Measurements from ENCODE around the gene EOLA1.
"Not testable (repeated sequence)": the region's sequence is repeated elsewhere in the genome, so short reads cannot be mapped to it uniquely, and the experiment has no call there.

EOLA1 gene

DNA sequence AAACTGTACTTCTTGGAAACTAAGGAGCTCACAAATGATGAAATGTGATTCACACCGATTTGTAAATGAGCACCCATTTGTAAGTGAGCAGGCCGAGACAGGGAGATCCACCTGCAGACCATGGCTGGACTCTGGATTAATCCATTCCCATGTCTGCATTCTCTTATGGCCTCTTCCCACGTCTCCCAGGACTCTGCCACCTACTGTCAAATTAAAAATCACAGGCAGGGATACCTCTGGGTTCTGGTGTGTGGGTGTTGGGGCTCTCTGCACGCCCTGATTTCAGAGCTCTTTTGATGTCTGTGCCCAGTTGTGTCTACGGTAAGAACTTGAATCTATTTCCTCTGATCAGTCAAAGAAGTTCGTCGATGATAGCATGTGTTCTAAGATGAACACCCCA lies 50.2 kb downstream of the EOLA1 start:
- not testable (repeated sequence) for H3K4me1 ChIP-seq (ENCODE audit: control insufficient read depth in 5 of 5, insufficient read depth in 5 of 5, low read length in 5 of 5); H3K9me3 ChIP-seq (ENCODE audit: control insufficient read depth in 5 of 5, low read length in 5 of 5); H3K27ac ChIP-seq (ENCODE audit: low read depth, low read length); H3K4me3 ChIP-seq (ENCODE audit: low read depth in 1 of 5, low read length in 5 of 5); H3K36me3 ChIP-seq (ENCODE audit: control insufficient read depth in 5 of 5, insufficient read depth in 5 of 5, low read length in 5 of 5); H3K27me3 ChIP-seq (ENCODE audit: control insufficient read depth in 5 of 5, insufficient read depth in 4 of 5, low read length in 5 of 5); H3K9ac ChIP-seq (ENCODE audit: low read length in 5 of 5)

DNA sequence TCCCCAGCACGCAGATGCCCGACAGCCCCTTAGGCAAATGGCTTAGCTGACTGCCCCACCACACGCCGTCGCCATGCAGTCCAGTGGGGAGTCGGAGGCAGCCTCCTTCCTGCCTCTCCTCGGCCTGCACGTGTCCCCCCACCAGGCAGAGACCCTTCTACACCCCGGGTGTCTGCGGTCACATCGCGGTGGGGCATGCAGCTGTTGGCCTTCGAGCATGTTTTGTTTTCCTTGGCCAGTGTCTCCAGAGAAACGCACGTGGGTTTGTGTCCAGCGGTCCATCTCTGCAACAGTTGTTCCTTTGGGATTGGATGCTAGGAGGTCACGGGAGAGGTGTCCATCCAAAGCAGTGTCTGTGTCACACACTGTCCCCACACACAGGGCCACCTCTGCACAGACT lies 54.4 kb downstream of the EOLA1 start, which contains the start of gene HSFX2:
TSS of gene HSFX2 (minus strand) at position 101 of the 400 bp plus-strand sequence. CDS start 614 bp downstream, outside the sequence.
- not testable (repeated sequence) for H3K27me3 ChIP-seq (ENCODE audit: control insufficient read depth in 5 of 5, insufficient read depth in 4 of 5, low read length in 5 of 5); H3K9me3 ChIP-seq (ENCODE audit: control insufficient read depth in 5 of 5, low read length in 5 of 5); H3K4me3 ChIP-seq (ENCODE audit: low read depth in 1 of 5, low read length in 5 of 5); H3K9ac ChIP-seq (ENCODE audit: low read length in 5 of 5); H3K36me3 ChIP-seq (ENCODE audit: control insufficient read depth in 5 of 5, insufficient read depth in 5 of 5, low read length in 5 of 5); H3K4me1 ChIP-seq (ENCODE audit: control insufficient read depth in 5 of 5, insufficient read depth in 5 of 5, low read length in 5 of 5); H3K27ac ChIP-seq (ENCODE audit: low read depth, low read length)

DNA sequence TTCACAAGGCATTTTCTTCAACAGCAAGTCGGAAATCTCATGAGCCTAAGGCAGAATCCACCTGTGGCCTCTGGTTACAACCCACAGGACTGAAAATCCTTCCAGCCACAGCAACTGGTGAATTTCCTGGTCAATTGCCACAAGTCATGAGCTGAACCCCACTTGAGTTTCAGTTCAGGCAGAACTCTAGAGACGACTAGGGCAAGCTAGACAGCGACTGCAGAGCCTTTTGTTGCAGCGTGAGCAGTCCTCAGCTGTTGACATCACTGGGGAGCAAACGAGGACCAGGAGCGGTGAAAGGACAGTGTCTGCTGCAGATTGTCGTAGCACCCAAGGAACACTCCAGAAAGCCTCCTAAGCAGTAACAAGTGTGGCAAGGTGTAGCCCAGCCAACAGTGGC lies 55.1 kb downstream of the EOLA1 start:
- not testable (repeated sequence) for H3K9me3 ChIP-seq (ENCODE audit: control insufficient read depth in 5 of 5, low read length in 5 of 5)

More for the DNA sequence above, 55.1 kb downstream of the EOLA1 start:
- H3K27ac ChIP-seq (ENCODE audit: low read depth, low read length); H3K36me3 ChIP-seq (ENCODE audit: control insufficient read depth in 5 of 5, insufficient read depth in 5 of 5, low read length in 5 of 5); H3K4me1 ChIP-seq (ENCODE audit: control insufficient read depth in 5 of 5, insufficient read depth in 5 of 5, low read length in 5 of 5); H3K9ac ChIP-seq (ENCODE audit: low read length in 5 of 5); H3K4me3 ChIP-seq (ENCODE audit: low read depth in 1 of 5, low read length in 5 of 5); H3K27me3 ChIP-seq (ENCODE audit: control insufficient read depth in 5 of 5, insufficient read depth in 4 of 5, low read length in 5 of 5): not testable (repeated sequence)

Data from subcutaneous abdominal adipose tissue (tissue), 5 donors.